NCI-H128 (cell line): Measurements from ENCODE around the gene WDR35.
A peak's percentile ranks its signal among the peaks of the same experiment; 100 is the strongest.

Experiments
- DNase-seq: peaks from one replicate; lab custom pipeline; 2025; ENCODE audit not compliant: unreplicated experiment; lab: John Stamatoyannopoulos, UW

WDR35 gene

GRCh38 chr2:20011276-20012031 lies 21.5 kb upstream of the WDR35 start:
- no peak for DNase-seq

- DNase-seq: no peak
Observed at GRCh38 chr2:20008703-20009102, 18.8 kb upstream of the WDR35 start.

DNA sequence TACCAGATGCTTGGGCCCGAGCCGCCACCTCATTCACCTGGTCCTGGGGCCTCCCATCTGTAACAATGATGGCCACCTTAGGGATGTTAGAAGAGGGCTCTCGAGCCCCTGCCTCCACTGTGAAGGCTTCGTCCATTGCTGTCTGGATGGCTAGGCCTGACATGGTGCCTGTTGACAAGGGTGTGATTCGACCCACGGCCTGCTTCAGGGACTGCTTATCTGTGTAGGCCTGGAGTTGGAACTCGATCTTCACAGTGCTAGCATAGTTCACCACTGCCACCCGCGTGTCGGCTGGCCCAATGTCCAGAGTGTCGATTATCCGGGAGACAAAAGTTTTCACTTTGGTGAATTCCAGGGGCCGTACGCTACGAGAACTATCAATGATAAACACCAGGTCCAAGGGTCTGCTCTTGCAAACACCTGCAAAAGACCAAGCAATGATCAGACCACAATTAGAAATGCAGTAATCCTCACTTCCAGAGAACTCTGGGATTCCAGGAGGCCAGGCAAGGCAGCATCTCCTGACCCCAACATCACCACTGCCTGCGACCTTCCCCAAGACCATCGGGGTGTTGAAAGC lies 16.1 kb upstream of the WDR35 start:
- no peak for DNase-seq

DNA sequence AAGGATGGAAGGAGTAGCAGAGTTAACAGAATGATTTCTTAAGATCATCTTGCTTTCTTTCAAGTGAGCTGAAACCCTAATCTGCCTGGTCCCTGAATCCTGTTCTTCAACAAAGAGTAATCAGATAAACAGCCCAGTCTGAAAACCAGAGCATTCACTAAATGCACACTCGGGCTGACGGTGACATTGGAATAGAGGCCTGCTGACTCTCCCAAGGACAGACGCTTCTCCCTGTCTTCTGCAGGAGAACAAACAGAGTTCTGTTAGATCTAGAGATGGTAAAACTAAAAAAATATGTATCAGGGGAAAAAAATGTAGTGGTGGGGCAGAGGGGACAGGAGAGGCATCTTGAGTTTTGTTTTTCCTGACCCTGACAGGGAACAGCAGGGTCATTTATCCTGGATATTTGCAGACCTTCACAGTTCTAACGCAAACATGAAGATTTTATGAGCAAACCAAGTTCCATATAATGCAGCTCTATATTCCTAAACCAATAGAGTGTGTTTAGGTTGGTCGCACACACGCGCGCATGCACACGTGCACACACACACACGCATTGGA lies 15.2 kb upstream of the WDR35 start:
- DNase-seq: no peak

GRCh38 chr2:20001361-20001863 lies 11.5 kb upstream of the WDR35 start:
- DNase-seq: no peak

DNA sequence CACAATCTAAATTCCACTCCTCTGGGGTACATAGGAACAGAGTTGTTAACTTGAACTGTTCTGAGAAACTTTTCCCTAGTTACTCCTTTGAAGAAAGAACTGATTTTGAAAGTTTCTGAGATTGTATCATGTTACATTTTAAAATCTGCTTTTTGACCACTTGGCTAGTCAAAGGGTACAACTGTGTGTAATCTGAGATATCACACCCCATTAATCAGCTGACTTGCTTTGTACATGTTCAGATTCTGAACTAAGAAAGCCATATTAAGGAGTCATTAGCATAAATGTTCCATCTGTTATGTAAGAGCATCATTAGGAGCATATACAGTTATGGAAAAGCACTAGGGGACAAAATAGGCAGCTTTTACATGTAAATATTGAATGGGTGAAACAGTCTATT lies 3.8 kb upstream of the WDR35 start:
- no peak for DNase-seq

- no peak for DNase-seq
Observed at GRCh38 chr2:19991895-19992294, 2.0 kb upstream of the WDR35 start.

DNA sequence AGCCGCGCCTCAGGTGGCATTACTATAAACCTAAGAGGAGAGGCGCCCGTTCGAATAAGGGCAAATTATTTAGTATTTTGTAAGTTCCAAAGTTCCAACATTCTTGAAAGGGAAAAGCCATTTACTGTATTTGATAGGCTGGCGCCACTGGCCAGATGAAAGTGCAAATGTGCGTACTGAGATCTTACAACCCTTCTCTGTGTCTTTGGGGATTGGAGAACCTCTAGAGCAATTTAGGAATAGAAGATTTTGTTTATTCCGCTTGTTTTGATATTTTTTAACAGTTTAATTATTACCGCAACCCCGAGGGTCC lies 467 bp upstream of the WDR35 start:
- no peak for DNase-seq

DNA sequence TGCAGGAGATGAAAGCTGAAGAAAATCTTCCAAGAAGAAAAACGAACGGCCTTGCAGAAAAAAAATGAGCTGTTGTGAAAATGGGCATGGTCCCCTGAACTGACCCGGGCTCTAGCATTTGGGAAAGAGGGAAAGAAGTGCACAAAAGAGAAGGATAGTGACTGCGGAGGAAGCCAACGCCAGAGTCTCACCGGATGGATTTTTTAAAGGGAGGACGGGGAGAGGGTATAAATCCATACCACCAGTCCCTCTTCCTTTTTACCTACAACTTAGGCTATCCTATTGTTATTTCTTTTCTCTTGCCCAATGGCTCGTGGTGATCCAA lies 601 bp downstream of the WDR35 start:
- no peak for DNase-seq

GRCh38 chr2:19988600-19988999 lies 1.3 kb downstream of the WDR35 start:
- DNase-seq: no peak

DNA sequence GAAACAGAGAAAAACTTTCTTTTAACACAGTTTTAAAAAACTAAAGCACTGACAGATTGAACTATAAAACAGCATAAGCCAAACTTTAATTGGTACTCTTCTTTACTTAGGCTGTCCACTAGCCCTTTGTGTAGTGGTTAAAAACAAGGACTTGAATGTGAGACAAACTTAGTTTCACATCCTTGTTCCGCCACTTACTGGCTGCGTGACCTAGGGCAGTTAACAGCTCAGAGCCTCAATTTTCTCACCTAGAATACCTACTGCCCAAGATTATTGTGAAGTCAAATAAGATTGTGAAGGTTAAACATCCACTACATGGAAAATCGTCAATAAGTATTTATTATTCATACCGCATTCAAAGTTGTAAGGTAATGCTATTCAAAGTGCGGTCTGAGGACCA lies 2.0 kb downstream of the WDR35 start:
- no peak for DNase-seq

GRCh38 chr2:19982268-19982667 lies 7.6 kb downstream of the WDR35 start:
- DNase-seq: no peak

DNA sequence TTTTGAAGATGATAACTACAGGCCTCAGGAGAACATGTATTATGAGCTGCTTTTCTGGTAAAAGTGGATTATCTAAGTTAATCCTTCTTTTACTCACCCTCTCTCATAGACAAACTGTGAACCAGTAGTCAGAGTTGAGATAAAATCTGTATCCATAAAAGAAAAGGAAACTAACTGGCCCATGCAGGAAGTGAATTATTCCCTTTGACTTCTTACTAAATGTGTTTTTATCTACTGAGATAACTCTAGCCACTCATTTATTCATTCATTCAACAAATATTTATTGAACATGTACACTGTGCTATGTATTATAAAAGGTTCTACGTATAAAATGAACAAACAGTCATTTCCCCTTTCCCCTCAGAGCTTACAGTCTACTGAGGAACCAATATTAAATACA lies 10.0 kb downstream of the WDR35 start:
- DNase-seq: no peak

DNA sequence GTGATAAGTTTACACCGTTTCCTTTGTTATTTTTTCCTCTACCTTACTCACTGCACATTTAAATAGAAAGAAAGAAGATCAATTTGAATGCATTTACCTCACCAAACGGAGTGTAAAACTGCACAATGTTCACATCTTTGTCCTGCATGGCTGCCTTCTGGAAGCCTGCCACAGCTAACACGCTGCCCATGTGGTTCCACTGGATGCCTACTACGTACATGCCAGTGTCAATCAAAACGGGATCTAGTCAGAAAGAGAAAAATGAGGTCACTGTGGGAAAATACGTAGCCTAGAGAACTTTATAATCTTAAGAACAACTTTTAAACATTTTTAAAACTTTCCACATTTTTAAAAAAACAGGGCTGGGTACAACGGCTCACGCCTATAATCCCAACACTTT lies 16.4 kb downstream of the WDR35 start:
- DNase-seq: no peak

DNA sequence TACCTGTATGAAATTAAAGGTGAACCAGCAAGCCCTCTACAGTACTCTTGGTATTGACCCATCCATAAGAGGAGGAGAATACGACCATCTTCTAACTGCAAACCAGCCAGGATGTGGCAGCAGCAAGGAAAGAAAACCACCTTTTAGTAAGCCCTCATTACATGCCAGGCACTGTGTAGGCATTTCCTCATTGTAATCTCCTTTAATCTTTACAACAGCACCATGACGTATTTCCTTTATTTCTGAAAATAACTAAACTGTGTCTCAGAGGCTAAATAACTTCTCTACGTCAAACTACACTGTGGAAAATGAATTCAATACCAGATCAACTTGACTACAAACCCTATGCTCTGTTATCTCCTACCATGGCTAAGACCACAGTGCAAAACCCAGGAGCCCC lies 18.2 kb downstream of the WDR35 start:
- DNase-seq: no peak

GRCh38 chr2:19963386-19963785 lies 26.5 kb downstream of the WDR35 start:
- no peak for DNase-seq

DNA sequence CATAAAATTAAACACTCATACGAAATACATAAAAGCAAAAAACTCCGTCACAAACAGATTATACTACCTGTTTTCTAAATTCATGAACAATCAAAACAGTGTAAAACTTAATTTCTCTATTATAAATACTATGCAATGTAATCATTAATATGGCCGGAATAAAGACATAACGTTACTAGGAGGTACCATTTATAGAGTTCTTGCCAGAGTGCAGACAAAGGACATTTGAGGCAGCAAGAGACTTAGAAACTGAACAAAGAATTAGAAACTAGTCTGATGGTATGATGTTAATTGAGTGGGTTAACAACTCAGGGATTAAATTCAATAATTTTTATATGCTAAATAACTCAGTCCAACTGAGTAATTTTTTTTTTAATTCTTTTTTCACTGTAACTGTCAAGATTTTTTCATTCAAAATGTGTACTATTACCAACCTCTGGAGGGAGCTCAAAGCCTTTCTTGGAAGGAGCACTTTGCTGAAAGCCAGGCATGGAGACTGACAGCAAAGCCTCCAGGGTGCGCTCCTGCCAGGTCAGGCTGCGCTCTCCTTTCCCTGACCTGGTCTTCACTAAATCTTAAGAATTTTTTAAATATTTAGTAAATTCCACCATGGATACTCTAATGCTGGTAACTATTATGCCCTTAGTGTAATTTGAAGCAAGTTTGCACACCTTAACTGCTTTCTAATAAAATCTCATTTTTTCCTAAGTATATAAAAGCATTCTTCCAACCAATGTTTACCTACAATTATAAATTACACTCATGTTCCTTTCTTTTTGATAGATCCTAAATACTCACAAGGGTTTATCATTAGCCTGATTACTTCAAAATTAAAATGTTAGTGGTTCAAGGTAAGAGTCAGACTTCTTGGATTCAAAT lies 34.1 kb downstream of the WDR35 start:
- peak; percentile 41 for DNase-seq

DNA sequence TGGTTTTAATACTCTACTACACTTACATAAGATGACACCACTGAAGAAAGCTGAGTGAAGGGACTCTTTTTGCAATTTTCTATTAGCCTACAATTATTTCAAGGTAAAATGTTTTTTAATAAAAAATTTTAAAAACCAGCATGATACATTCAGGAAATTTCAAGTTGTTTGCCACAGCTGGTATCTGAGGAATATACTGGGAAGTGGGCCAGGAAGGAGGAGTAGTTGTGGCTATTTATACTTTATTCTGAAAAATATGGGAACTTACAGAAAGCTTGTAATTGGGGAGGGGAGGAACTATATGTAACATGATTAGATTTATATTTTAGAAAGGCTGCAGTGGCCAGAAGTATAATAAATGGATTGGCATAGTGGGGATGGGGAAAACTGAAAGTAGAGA lies 40.8 kb downstream of the WDR35 start:
- no peak for DNase-seq

DNA sequence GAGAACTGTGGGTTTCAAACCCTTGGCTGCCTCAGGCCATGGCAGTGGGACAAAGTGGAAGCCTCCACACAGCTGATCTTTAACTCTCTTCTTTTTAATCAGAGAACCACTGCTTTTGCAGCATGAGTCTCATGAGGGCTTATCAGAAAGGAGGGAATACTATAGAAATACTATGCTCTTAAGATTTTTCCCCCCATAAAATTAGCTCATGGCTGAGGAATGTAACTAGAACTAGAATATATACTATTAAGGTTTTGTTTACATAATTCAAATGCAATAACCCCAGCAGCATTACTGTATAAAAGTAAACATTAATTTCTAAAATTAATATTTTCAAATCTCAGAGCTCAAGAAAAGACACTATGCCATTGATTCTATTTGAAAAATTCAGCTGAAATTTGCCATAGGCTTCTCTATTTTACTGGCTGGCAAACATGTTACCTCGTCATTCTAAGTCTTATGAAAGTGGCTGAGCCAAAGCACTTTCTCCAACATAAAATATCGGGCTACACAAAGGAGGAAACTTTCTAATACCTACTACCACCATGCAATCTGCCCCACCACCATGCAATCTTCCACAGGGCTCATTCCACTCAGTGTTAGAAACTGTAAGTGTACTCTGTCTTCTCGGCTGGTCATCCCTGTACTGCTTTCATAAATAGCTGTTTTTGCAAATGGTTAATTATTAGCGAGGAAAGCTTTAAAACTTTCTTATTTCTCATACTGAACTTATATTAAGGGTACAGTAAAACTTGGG lies 42.5 kb downstream of the WDR35 start:
- DNase-seq: no peak

- no peak for DNase-seq
Observed at GRCh38 chr2:19944205-19944845, 45.6 kb downstream of the WDR35 start.

DNA sequence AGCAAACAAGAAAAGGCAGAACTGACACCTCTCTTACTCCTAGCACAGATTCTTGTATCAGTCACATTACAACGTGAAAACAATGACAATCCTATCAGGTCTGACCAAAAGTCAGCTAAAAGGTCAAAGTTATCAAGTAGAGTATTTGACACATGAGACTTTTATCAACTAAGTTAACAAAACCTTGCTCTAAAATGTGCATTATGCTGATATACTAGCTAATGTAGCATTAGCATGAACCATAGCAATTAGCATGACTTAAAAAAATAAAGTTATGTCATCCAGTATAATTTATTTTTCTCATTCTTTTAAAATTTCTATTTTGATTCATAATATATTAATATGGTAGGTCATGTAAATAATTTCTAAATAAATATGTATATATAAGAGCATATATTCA lies 46.7 kb downstream of the WDR35 start:
- DNase-seq: no peak
